Posterior vena cava (tissue), 2 donors: ENCODE data around the gene PROSER2. TPM values are rescaled to one million over a fixed set of nuclear protein-coding genes. Genes with fewer than 3 reads are reported as not detected.

Source experiments
- DNase-seq: peaks from one replicate; pipeline ENCODE4 v3.0.0-alpha.2; 2020; ENCODE audit warnings: low spot score
- intact Hi-C, 2 donors: fragments of 100-400 bp; cut with DNase I; formaldehyde crosslinking; loops; one replicate each; pipeline versions ENCODE4 v1.14.1 to v1.14.2; 2022 to 2023
- total RNA-seq, 2 donors: library from RNA; stranded (reverse); fragmentation: NEBNext Ultra II Directional; extraction: Animal tissue kit (Norgen Biotek cat#: 25700); gene quantifications; one replicate each; pipeline ENCODE4 v1.2.1, GENCODE V29; 2021
- donor health status: DM: yes; HTN: yes; CAD: no.
- donor health status: DM: yes; HTN: yes; CAD: no.

PROSER2 gene
- total RNA-seq, 2 donors from 2014 or later, result 1.6 to 2.0 TPM

DNA sequence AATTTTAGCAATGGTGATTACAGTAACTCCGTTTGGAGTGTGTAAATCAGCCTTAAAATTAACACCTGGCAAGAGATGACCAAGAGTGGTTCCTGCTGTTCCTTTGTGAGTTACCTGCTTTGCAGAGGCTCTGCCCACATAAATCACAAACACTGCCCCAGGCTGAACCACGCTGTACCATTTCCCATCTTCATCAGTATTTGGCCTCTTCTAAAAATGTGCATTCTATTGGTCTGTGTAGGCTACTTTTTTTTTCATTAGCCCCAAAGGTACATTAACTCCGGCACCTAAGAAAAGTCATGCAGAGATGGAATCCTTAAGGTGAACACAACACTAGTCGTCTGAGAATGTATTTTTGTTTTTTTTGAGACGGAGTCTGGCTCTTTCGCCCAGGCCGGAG lies 96.1 kb downstream of the PROSER2 start:
- DNase-seq, result no peak
- intact Hi-C loops, result no loop called here

Other genes with a start within 250 kb of the PROSER2 start
- 10 to 100 TPM; 11.2 to 18.4 TPM for gene USP6NL, start 211.7 kb upstream of the PROSER2 start, total RNA-seq
- 1 to 10 TPM; 7.7 to 8.1 TPM for gene ECHDC3, start 81.0 kb upstream of the PROSER2 start, total RNA-seq
- gene UPF2, start 219.5 kb downstream of the PROSER2 start, total RNA-seq, result 10 to 100 TPM; 15.3 to 19.5 TPM
- gene DHTKD1, start 245.6 kb downstream of the PROSER2 start, total RNA-seq, result 10 to 100 TPM; 11.0 to 12.5 TPM